Measurements from ENCODE around the gene PCLAF.

Gene PCLAF

DNA sequence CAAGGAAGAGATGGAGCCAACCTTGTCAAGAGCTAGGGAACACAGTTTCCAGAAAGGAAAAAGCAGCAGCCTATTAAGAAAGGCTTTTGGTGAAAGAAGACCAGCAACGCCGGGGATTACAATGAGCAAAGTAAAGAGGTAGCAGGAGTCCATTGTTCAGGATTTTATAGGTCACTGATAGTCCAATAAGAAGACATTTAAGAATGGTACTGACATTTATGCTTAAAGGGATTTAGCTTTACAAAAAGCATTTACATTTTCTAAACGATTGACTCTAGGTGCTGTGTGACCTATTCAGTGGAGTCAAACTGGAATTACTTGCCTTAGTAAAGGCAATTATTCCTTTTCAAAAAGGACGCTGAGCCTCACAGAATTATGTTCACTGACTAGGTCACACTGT, 66.0 kb downstream of the PCLAF start:
- DNase-seq (ENCODE audit: low spot score): no peak

DNA sequence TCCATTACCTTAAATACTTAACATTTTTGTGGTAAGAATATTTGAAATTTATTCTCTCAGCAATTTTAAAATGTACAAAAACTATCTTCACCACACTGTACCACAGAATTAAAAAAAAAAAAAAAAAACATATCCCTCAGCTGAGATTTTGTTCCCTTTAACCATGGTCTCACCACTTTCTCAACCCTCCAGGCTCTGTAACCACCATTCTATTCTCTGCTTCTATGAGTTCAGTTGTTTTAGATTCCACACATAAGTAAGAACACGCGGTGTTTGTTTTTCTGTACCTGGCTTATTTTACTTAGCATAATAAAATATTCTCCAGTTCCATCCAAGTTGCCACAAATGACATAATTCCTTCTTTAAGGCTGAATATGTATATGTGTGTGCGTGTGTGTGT, 66.8 kb downstream of the PCLAF start:
- no peak for DNase-seq (ENCODE audit: low spot score)

Data from NAMALWA (cell line).